HG03342 (cell line): ENCODE results near the gene CAMK2B.

ENCODE experiments used
- ATAC-seq: cut with Tn5 transposase; IDR thresholded peaks from one replicate; pipeline ENCODE4 v1.9.1; 2021; ENCODE audit warnings: mild to moderate bottlenecking, moderate library complexity; ENCODE audit not compliant: unreplicated experiment

Gene CAMK2B

DNA sequence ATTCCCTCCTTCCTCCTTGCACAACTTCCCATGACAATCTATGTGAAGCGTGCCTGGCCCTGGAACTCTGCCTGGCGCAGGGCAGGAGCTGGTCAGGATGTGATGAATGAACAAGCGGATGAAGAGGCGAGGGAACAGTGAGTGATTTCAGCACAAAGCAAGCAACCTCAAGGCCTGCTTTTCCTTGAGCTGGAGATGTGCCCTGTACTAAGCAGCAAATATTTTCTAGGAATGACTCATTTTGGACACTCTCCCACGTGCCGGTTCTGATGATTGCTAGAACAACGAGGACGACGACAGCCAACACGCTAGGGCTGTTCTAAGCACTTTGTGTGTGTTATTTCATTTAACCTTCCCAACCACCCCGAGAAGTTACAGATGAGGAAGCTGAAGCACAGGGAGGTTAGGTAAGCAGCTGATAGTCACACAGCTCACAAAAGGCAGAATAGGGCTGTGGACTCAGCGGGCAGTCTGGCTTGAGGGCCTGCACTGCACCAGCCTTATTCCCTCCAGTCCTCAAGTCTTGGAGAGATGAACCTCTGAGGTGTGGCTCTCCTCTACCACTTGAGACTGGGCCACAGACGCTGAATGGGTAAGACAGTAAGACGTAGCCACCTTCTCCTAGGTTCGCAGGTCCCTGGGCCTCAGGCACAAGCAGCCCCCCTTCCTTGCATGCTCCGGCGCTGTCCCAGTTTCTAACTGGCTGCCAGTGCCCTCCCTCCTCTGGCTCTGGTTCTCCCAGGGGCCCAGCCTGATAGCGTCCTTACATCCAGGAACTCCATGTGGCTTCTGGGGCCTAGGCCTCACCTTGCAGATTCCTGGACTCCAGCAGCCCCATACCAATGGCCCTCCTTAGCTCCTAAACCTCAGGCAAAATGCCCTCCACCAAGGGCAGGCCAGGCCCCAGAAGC lies 65.6 kb downstream of the CAMK2B start:
- no peak for ATAC-seq

DNA sequence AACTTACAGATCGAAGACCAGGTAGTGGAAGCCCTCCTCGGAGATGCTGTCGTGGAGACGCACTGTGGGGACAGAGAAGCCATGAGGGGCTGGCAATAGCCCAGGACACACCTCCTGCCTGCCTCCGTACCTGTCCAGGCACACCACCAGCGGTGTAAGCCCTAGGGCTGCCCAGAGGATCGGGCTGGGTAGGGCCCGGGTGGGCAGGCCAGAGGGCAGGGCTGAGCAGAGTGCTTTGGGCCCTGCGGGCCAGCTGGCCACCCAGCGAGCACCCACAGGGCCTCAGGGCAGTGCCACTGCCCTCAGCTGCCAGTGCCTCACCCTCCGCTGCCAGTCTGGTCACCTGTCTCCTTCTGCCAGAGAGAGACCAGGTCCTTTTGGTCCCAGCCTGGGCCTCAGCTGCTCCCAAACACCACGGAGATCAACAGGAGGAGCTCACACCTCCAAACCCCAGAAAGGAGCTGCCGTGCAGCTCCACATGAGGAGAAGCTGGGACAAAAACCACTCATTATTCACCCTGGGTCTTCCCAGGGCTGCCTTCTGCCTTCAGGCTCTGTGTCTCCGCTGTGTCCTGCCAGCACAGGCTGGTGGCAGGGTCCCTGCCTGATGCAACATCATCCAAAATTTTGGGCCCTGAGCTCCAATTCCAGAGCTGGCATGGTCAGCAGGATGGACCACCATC lies 66.4 kb downstream of the CAMK2B start:
- ATAC-seq = no peak

GRCh38 chr7:44258423-44258760 lies 67.0 kb downstream of the CAMK2B start:
- ATAC-seq = no peak

GRCh38 chr7:44257618-44258422 lies 67.6 kb downstream of the CAMK2B start:
- peak; percentile 84 for ATAC-seq

DNA sequence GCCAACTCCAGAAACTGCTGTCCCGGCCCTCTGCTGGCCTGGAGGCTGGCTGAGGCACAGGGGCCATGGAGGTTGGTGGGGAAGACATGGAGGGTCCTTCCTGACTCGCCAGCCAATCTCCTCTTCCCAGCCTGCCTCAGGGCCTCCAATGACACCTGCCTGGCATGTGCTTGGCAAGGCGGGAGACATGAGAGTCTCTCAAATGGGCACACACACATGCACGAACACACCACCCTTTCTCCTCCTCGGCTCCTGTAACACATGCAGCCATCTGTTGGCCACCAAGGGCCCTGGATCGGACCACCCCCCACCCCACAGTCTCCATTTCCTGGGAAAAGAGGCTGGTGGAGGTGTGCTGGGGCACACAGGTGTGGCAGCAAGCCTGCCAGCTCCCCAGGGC lies 68.2 kb downstream of the CAMK2B start:
- ATAC-seq = no peak

DNA sequence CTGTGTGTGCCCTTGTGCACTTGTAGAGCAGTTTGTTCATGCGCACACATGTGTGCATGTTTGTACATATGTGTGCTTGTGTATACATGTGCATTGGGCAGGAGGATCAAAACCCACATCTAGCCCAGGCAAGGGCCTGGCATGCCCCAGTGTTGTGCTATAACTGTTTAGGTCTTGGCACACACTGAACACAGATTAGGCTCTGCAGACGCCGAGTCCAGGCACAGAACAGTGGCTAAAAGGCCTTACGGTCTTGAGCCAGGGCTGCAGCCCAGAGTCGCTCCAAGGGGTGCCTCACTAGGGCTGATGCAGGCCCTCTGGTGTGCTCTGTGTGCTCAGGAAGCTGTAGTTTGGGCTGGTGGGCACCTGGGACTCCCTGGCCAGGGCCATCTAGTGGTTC lies 68.9 kb downstream of the CAMK2B start:
- ATAC-seq = no peak

DNA sequence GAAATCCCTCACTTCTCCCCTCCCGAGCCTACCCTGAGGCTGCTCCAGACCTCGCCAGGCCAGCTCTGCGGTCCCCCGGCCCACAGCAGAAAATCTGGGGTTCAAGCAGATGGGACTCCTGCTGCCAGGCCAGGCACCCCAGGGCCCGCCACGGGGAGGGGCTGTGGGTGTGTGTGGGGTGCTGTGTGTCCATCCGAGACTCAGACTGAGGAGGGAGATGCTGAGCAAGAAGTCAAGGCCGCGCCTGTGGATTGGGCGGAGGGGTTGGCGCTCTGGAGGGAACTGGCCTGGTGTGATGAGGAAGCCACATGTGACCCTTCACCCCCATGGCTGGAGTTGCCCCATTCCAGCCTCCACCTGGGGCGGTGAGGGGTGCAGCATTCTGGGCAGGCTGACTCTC lies 73.5 kb downstream of the CAMK2B start:
- ATAC-seq = no peak

- no peak for ATAC-seq
Measured at GRCh38 chr7:44251269-44251668, 74.1 kb downstream of the CAMK2B start.

- ATAC-seq = no peak
Measured at GRCh38 chr7:44249639-44250234, 75.7 kb downstream of the CAMK2B start.

GRCh38 chr7:44247868-44248651 lies 77.3 kb downstream of the CAMK2B start:
- ATAC-seq = no peak

GRCh38 chr7:44246396-44247113 lies 78.8 kb downstream of the CAMK2B start:
- no peak for ATAC-seq

DNA sequence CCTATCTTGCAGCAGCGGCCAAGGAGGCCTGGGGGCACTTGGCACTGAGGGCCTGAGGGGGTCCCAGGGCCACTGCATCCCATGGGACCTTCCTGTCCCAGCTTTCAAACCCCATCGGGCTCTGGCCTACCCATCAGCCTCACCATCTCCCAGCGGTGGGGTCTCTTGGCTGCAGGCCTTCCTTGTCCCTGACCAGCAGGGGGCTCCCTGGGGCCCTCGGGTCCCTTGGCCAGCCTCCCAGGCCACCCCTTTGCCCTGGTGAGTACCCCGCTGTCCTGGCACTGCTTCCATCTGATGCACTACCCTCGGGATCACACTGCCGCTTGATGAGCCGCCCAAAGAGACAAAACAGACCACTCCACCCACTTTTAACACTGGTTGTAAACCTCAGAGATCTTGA lies 81.1 kb downstream of the CAMK2B start:
- no peak for ATAC-seq

- no peak for ATAC-seq
Measured at GRCh38 chr7:44242091-44242490, 83.3 kb downstream of the CAMK2B start.

DNA sequence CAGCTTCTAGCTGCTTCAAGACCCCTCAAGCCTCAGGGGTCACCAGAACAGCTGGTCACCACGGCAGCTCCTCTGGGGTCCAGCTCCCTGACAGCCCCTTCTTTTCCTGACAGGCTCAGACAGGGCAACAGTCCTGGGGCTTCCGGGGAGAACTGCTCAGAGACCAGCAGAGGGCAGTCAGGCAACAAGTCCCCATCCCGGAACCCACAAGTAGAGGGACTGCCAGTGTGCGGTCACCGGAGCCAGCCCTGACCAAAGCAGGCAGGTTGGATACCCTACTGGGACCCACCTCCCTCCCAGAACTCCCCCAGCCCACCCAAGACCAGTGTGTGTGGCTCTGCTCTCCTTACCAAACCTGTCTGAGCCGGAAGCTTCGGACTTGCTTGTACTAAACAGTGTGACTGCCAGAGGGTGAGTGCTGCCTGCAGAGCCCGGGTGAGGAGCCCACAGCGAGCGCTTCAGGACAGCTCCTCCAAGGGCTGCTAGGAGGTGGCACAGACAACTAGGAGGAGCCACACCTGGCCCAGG lies 84.3 kb downstream of the CAMK2B start:
- peak; percentile 77 for ATAC-seq

- ATAC-seq = no peak
Measured at GRCh38 chr7:44240376-44240775, 85.0 kb downstream of the CAMK2B start.

DNA sequence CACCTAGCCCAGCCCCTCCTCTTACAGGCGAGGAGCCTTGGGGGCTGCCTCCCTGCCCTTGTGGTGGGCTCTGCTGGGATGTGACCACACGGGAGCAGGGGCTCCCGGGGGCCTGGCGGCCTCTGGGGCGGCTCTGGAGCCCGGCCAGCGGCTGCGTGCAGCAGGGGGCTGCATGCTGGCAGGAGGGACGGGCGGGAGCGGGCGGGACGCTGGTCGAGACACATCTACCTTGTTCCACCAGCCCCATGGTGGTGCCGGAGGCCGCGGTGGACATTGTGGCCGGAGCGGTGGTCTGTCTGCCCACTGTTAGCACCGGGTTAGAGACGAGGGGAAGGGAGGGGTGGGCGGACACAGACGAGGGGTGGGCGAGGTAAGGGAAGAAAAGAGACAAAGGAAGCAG lies 86.0 kb downstream of the CAMK2B start:
- no peak for ATAC-seq

- no peak for ATAC-seq
Measured at GRCh38 chr7:44238116-44238695, 87.2 kb downstream of the CAMK2B start.

- ATAC-seq = no peak
Measured at GRCh38 chr7:44237696-44238095, 87.7 kb downstream of the CAMK2B start.

DNA sequence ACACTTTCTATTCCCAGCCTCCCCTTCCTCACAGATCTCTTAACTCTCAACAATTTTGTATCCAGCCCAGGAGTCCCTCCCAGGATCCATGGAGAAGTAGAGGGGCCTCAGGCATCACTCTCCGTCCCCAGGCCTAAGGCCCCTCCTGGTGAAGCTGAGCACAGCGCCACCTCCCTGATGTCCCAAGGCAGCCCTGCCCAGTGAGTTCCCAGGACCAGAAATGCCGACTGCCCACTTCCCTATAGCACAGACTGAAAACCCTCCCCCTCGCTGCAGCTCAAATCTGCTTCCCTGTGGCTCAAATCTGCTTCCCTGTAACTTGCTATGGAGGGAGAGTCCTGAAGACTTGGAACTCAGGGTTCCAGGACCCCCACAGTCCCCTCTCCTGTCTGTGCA lies 89.1 kb downstream of the CAMK2B start:
- no peak for ATAC-seq
